Activated naive CD4-positive, alpha-beta T cell treated with anti-CD3 and anti-CD28 coated beads, Interleukin-2, amount 10 ng/mL, durations not matched to agents 7 days and 5 days (primary cell): ENCODE data around the gene HADHB.
A peak's percentile ranks its signal among the peaks of the same experiment; 100 is the strongest.

Experiments used
- CTCF ChIA-PET: fragments of 350-600 bp; sonication (Branson Sonifier 250); formaldehyde crosslinking; loops from one replicate; lab custom pipeline; 2021; ENCODE audit warnings: antibody characterized with exemption; lab: Charles Lee
- DNase-seq: peaks from one replicate; pipeline ENCODE4 v3.0.0-alpha.2; 2020
- H3K27ac Mint-ChIP-seq: one replicate; pipeline ENCODE4 v1.8.0; 2021; ENCODE audit warnings: mild to moderate bottlenecking, moderate library complexity, mixed read lengths
- H3K27me3 Mint-ChIP-seq: one replicate; pipeline ENCODE4 v1.8.0; 2021; ENCODE audit warnings: mild to moderate bottlenecking, mixed read lengths
- H3K36me3 Mint-ChIP-seq: one replicate; pipeline ENCODE4 v1.8.0; 2021; ENCODE audit warnings: mixed read lengths
- H3K4me1 Mint-ChIP-seq: one replicate; pipeline ENCODE4 v1.8.0; 2021; ENCODE audit warnings: mixed read lengths
- H3K4me3 Mint-ChIP-seq: one replicate; pipeline ENCODE4 v1.8.0; 2021; ENCODE audit warnings: mild to moderate bottlenecking, moderate library complexity, mixed read lengths
- H3K9me3 Mint-ChIP-seq: one replicate; pipeline ENCODE4 v1.8.0; 2021; ENCODE audit warnings: mixed read lengths

HADHB gene

GRCh38 chr2:26244309-26245230, at the start of gene HADHB, which contains the start of gene HADHA:
Gene HADHB, plus strand, starts transcription at chr2:26244939. Its CDS starts 9,316 bp downstream, at chr2:26254255.
Gene HADHA, minus strand, starts transcription at chr2:26244632. Its CDS starts 36 bp downstream, at chr2:26244596.
- H3K27ac Mint-ChIP-seq, result peak within 1 kb of the TSS; percentile 92
- H3K9me3 Mint-ChIP-seq, result no peaks in the 10 kb centered on the region
- peaks cover 46% of the 10 kb centered on the region for H3K4me1 Mint-ChIP-seq
- CTCF ChIA-PET, result interaction anchor here (0.9 to 1.5 kb wide), 3 partner anchors 30 to 86 kb away, joined by 3 to 4 read pairs (median 3); no protein-coding TSS in a partner anchor
- no peaks in the 10 kb centered on the region for H3K27me3 Mint-ChIP-seq
- peak within 1 kb of the TSS; percentile 96 for H3K4me3 Mint-ChIP-seq
- peak; percentile 87 for DNase-seq
- peaks cover 5% of the 10 kb centered on the region for H3K36me3 Mint-ChIP-seq

- Mint-ChIP-seq H3K36me3 (peaks cover 52% of the 10 kb centered on the region), H3K4me3 (no peak overlapping the region), H3K9me3 (no peaks in the 10 kb centered on the region), H3K4me1 (no peaks in the 10 kb centered on the region), H3K27ac (no peak overlapping the region), H3K27me3 (no peaks in the 10 kb centered on the region)
- CTCF ChIA-PET, result interaction anchor here (1.5 kb wide), 1 partner anchor 11 kb away, joined by 3 read pairs; no protein-coding TSS in a partner anchor
- no peak for DNase-seq
Observed at GRCh38 chr2:26195040-26195984, 49.4 kb upstream of the HADHB start.

- H3K9me3 Mint-ChIP-seq, result no peaks in the 10 kb centered on the region
- no peaks in the 10 kb centered on the region for H3K27me3 Mint-ChIP-seq
- no peaks in the 10 kb centered on the region for H3K4me1 Mint-ChIP-seq
- no peak overlapping the region for H3K27ac Mint-ChIP-seq
- H3K36me3 Mint-ChIP-seq, result peaks cover 58% of the 10 kb centered on the region
- DNase-seq, result no peak
- no peak overlapping the region for H3K4me3 Mint-ChIP-seq
- CTCF ChIA-PET, result no interaction called here
Observed at GRCh38 chr2:26196683-26197418, 47.9 kb upstream of the HADHB start.

- peaks cover 62% of the 10 kb centered on the region for H3K36me3 Mint-ChIP-seq
- no peak overlapping the region for H3K27ac Mint-ChIP-seq
- no peaks in the 10 kb centered on the region for H3K27me3 Mint-ChIP-seq
Observed at GRCh38 chr2:26197516-26197915, 47.2 kb upstream of the HADHB start.

GRCh38 chr2:26202981-26203490, 41.7 kb upstream of the HADHB start:
- Mint-ChIP-seq H3K9me3 (no peaks in the 10 kb centered on the region), H3K4me1 (no peaks in the 10 kb centered on the region), H3K4me3 (no peak overlapping the region), H3K27ac (no peak overlapping the region), H3K27me3 (no peaks in the 10 kb centered on the region), H3K36me3 (peaks cover 40% of the 10 kb centered on the region)
- CTCF ChIA-PET, result no interaction called here
- DNase-seq, result no peak

More at GRCh38 chr2:26197516-26197915, 47.2 kb upstream of the HADHB start:
- Mint-ChIP-seq H3K9me3 (no peaks in the 10 kb centered on the region), H3K4me1 (no peaks in the 10 kb centered on the region), H3K4me3 (no peak overlapping the region)
- CTCF ChIA-PET, result interaction anchor here (0.6 kb wide), 1 partner anchor 67 kb away, joined by 4 read pairs; no protein-coding TSS in a partner anchor
- no peak for DNase-seq

GRCh38 chr2:26203906-26204305, 40.8 kb upstream of the HADHB start:
- CTCF ChIA-PET, result no interaction called here
- Mint-ChIP-seq H3K9me3 (no peaks in the 10 kb centered on the region), H3K27ac (no peak overlapping the region)

GRCh38 chr2:26212011-26212410, 32.7 kb upstream of the HADHB start:
- CTCF ChIA-PET, result interaction anchor here (1.3 kb wide), 1 partner anchor 220 kb away, joined by 3 read pairs; no protein-coding TSS in a partner anchor
- peaks cover 45% of the 10 kb centered on the region for H3K36me3 Mint-ChIP-seq
- no peaks in the 10 kb centered on the region for H3K27me3 Mint-ChIP-seq
- H3K9me3 Mint-ChIP-seq, result no peaks in the 10 kb centered on the region
- no peak overlapping the region for H3K27ac Mint-ChIP-seq
- no peaks in the 10 kb centered on the region for H3K4me1 Mint-ChIP-seq
- no peak for DNase-seq
- no peak overlapping the region for H3K4me3 Mint-ChIP-seq

More at GRCh38 chr2:26203906-26204305, 40.8 kb upstream of the HADHB start:
- no peaks in the 10 kb centered on the region for H3K27me3 Mint-ChIP-seq
- DNase-seq, result no peak
- peaks cover 35% of the 10 kb centered on the region for H3K36me3 Mint-ChIP-seq
- no peaks in the 10 kb centered on the region for H3K4me1 Mint-ChIP-seq
- no peak overlapping the region for H3K4me3 Mint-ChIP-seq

- DNase-seq, result no peak
- Mint-ChIP-seq H3K4me3 (no peak overlapping the region), H3K27ac (no peak overlapping the region), H3K36me3 (peaks cover 58% of the 10 kb centered on the region), H3K27me3 (no peaks in the 10 kb centered on the region), H3K9me3 (no peaks in the 10 kb centered on the region), H3K4me1 (no peaks in the 10 kb centered on the region)
- CTCF ChIA-PET, result no interaction called here
Observed at GRCh38 chr2:26214759-26215158, 30.0 kb upstream of the HADHB start.

- H3K27ac Mint-ChIP-seq, result no peak overlapping the region
- CTCF ChIA-PET, result no interaction called here
- H3K27me3 Mint-ChIP-seq, result no peaks in the 10 kb centered on the region
- no peaks in the 10 kb centered on the region for H3K9me3 Mint-ChIP-seq
- no peaks in the 10 kb centered on the region for H3K4me1 Mint-ChIP-seq
- peaks cover 61% of the 10 kb centered on the region for H3K36me3 Mint-ChIP-seq
- H3K4me3 Mint-ChIP-seq, result no peak overlapping the region
- no peak for DNase-seq
Observed at GRCh38 chr2:26215833-26216232, 28.9 kb upstream of the HADHB start.

- Mint-ChIP-seq H3K27me3 (no peaks in the 10 kb centered on the region), H3K4me3 (no peak overlapping the region), H3K27ac (no peak overlapping the region), H3K36me3 (peaks cover 59% of the 10 kb centered on the region), H3K9me3 (no peaks in the 10 kb centered on the region), H3K4me1 (no peaks in the 10 kb centered on the region)
- DNase-seq, result no peak
- CTCF ChIA-PET, result interaction anchor here (0.7 kb wide), 1 partner anchor 650 kb away, joined by 3 read pairs; no protein-coding TSS in a partner anchor
Observed at GRCh38 chr2:26216587-26216986, 28.2 kb upstream of the HADHB start.

GRCh38 chr2:26217720-26218119, 27.0 kb upstream of the HADHB start:
- H3K27ac Mint-ChIP-seq, result no peak overlapping the region
- H3K4me3 Mint-ChIP-seq, result no peak overlapping the region
- no peaks in the 10 kb centered on the region for H3K27me3 Mint-ChIP-seq
- CTCF ChIA-PET, result interaction anchor here (0.6 kb wide), 1 partner anchor 192 kb away, joined by 3 read pairs; no protein-coding TSS in a partner anchor
- no peaks in the 10 kb centered on the region for H3K9me3 Mint-ChIP-seq
- peaks cover 53% of the 10 kb centered on the region for H3K36me3 Mint-ChIP-seq
- DNase-seq, result no peak
- no peaks in the 10 kb centered on the region for H3K4me1 Mint-ChIP-seq

GRCh38 chr2:26223018-26223417, 21.7 kb upstream of the HADHB start:
- CTCF ChIA-PET, result interaction anchor here (0.6 kb wide), 1 partner anchor 199 kb away, joined by 3 read pairs; no protein-coding TSS in a partner anchor
- H3K27ac Mint-ChIP-seq, result no peak overlapping the region
- no peak overlapping the region for H3K4me3 Mint-ChIP-seq

GRCh38 chr2:26224095-26224494, 20.6 kb upstream of the HADHB start:
- Mint-ChIP-seq H3K4me1 (no peaks in the 10 kb centered on the region), H3K9me3 (peaks cover 2% of the 10 kb centered on the region), H3K27me3 (no peaks in the 10 kb centered on the region), H3K4me3 (no peak overlapping the region), H3K27ac (no peak overlapping the region), H3K36me3 (peaks cover 47% of the 10 kb centered on the region)
- CTCF ChIA-PET, result no interaction called here
- DNase-seq, result no peak

More at GRCh38 chr2:26223018-26223417, 21.7 kb upstream of the HADHB start:
- Mint-ChIP-seq H3K27me3 (no peaks in the 10 kb centered on the region), H3K4me1 (no peaks in the 10 kb centered on the region), H3K36me3 (peaks cover 43% of the 10 kb centered on the region), H3K9me3 (peaks cover 2% of the 10 kb centered on the region)
- DNase-seq, result no peak
